PC-3 (cell line): ENCODE results near the gene SLC17A5.

ENCODE experiments used
- EZH2 ChIP-seq: fragments of 300-600 bp; sonication (generic); IDR thresholded peaks from one replicate; pipeline ENCODE4 v1.6.1; 2017; ENCODE audit warnings: antibody characterized with exemption, mild to moderate bottlenecking, low read length; ENCODE audit not compliant: unreplicated experiment
- EZH2phosphoT487 ChIP-seq: fragments of 300-600 bp; sonication (generic); IDR thresholded peaks from 2 replicates; pipeline ENCODE4 v1.6.1; 2018; ENCODE audit warnings: mild to moderate bottlenecking, antibody characterized with exemption, low read length, borderline replicate concordance
- TF ChIP-seq, protein P1 (sequence below): fragments of 300-600 bp; sonication (generic); conservative IDR thresholded peaks from 2 replicates; pipeline ENCODE4 v1.5.1; 2017; ENCODE audit warnings: antibody characterized with exemption, low read depth, mild to moderate bottlenecking, low read length

DNA sequence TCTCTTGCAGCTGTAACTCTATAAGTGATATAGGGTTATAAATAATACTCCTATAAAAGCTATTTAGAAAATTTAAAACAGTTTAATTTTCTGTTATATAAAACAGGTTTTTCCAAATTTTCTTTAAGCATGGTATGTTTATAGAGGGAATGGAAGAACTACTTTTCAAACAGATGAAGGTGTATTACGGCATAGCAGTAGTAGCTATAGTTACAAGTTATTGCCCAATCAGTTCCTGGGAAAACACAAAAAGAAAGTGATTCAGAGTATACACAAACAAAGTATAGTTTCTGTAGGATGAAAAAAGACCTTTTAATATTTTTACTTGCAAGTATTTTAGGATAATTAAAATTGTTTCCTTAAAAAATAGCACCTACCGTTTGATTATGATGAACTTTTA is 9.8 kb downstream of the SLC17A5 start:
- TF ChIP-seq, protein P1, sequence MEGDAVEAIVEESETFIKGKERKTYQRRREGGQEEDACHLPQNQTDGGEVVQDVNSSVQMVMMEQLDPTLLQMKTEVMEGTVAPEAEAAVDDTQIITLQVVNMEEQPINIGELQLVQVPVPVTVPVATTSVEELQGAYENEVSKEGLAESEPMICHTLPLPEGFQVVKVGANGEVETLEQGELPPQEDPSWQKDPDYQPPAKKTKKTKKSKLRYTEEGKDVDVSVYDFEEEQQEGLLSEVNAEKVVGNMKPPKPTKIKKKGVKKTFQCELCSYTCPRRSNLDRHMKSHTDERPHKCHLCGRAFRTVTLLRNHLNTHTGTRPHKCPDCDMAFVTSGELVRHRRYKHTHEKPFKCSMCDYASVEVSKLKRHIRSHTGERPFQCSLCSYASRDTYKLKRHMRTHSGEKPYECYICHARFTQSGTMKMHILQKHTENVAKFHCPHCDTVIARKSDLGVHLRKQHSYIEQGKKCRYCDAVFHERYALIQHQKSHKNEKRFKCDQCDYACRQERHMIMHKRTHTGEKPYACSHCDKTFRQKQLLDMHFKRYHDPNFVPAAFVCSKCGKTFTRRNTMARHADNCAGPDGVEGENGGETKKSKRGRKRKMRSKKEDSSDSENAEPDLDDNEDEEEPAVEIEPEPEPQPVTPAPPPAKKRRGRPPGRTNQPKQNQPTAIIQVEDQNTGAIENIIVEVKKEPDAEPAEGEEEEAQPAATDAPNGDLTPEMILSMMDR: no peak
- TF ChIP-seq EZH2phosphoT487 (no peak), EZH2 (no peak)
